GOT3 (cell line): ENCODE results near the gene ASPSCR1.
A peak's percentile ranks its signal among the peaks of the same experiment; 100 is the strongest.
"Not testable (repeated sequence)": the region's sequence is repeated elsewhere in the genome, so short reads cannot be mapped to it uniquely, and the experiment has no call there.

Source experiments
- DNase-seq: peaks from one replicate; lab custom pipeline; 2025; ENCODE audit warnings: mixed read lengths; lab: John Stamatoyannopoulos, UW

The ASPSCR1 gene

DNA sequence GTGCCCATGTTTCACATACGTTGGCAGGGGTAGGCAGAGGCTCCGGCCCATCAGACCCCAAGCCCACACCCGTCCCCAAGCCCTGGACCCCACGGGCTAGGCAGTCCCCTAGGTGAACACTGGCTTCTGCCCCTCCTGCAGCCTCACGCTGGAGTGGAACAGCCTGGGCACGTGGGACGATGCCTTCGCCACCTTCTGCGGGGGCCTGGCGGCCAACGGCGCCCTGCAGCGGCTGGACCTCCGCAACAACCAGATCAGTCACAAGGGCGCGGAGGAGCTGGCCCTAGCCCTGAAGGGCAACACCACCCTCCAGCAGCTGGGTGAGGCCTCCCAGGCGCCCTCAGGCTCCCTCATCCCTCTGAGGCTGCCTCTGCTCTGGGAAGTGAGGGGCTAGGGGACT is 47.4 kb downstream of the ASPSCR1 start:
- no peak for DNase-seq

DNA sequence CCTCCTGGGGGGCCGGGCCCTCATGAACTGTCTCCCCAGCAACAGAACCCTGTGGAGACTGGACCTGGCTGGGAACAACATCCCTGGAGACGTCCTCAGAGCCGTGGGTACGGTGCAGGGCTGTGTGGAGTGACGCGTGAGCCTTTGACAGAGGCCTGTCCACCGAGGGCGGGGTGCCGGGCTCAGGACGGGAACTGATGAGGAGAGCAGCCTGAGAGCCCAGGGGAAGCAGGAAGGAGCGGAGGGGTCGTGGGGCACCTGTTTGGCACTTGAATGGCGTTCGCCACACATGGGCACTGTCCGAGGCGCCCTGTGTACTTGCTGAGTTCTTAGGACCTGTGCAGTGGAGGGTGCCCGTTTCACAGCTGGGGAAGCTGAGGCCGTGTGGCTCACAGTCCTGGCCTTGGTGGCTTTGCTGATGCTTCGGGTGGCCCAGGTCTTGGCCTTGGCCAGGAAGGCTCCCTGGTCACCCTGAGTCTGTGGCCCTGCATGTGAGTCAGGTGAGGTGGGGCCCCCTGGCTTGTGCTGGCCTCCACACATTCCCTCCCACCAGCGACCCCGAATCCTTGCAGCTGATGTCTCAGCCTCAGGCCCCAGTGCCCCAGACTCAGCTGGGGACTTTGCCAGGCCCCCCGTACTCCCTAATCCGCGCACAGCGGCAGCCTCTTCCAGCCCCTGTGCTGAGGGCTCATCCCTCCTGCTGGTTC is 48.1 kb downstream of the ASPSCR1 start:
- no peak for DNase-seq

DNA sequence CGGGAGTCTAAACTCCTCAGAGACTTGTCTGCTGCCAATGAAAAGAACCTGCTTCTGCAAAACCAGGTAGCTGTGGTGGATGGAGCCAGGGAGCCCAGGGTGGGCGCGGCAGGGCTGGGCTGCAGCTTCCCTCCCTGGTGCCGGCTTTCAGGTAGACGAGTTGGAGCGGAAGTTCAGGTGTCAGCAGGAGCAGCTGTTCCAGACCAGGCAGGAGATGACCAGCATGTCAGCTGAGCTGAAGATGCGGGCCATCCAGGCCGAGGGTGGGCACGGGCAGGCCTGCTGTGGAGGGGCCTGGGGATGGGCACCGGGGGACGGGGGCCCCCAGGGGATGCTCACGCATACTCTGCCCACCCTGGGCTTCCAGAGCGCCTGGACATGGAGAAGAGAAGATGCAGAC is 50.8 kb downstream of the ASPSCR1 start:
- no peak for DNase-seq

DNA sequence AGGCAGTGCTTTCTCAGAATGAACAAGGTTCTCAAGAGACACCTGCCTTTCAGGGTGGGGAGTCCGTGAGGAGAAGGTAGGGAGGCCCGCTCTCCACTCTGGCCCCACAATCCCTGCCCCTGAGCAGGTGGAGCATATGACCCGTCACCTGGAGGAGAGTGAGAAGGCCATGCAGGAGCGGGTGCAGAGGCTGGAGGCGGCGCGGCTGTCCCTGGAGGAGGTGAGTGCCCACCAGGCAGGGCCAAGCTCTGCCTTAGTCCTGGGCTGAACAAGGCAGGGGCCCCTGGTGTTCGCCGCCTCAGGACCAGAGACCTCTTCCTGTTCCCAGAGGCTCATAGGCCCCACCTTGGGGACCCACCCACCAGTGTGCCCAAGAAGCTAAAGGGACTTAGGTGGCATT is 51.5 kb downstream of the ASPSCR1 start:
- no peak for DNase-seq

DNA sequence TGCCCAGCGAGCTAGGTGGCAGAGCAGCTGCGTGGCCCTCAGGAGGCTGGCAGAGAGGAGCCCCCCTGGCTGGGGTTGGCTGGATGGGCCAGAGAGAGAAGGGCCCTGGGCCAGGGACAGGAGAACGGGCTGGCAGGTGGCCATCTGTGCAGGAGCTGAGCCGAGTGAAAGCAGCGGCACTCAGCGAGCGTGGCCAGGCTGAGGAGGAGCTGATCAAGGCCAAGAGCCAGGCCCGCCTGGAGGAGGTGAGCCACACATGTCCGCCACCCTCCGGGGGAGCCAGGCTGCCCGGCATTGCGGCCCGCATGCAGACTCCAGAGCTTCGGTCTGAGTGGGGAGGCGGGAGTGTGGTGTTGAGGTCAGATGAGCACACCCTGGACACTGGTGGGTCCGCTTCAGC is 52.0 kb downstream of the ASPSCR1 start:
- no peak for DNase-seq

DNA sequence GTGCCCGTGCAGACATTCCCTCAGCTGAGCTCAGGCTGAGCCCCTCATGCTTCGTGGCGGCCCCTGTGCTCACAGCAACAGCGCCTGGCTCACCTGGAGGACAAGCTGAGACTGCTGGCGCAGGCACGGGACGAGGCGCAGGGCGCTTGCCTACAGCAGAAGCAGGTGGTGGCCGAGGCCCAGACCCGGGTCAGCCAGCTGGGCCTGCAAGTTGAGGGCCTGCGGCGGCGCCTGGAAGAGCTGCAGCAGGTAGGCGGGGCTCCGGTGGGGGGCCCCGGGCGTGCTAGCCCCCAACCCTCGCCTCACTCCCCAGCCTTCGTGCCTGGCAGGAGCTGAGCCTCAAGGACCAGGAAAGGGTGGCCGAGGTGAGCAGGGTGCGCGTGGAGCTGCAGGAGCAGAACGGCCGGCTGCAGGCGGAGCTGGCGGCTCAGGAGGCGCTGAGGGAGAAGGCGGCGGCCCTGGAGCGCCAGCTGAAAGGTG is 52.6 kb downstream of the ASPSCR1 start:
- no peak for DNase-seq

DNA sequence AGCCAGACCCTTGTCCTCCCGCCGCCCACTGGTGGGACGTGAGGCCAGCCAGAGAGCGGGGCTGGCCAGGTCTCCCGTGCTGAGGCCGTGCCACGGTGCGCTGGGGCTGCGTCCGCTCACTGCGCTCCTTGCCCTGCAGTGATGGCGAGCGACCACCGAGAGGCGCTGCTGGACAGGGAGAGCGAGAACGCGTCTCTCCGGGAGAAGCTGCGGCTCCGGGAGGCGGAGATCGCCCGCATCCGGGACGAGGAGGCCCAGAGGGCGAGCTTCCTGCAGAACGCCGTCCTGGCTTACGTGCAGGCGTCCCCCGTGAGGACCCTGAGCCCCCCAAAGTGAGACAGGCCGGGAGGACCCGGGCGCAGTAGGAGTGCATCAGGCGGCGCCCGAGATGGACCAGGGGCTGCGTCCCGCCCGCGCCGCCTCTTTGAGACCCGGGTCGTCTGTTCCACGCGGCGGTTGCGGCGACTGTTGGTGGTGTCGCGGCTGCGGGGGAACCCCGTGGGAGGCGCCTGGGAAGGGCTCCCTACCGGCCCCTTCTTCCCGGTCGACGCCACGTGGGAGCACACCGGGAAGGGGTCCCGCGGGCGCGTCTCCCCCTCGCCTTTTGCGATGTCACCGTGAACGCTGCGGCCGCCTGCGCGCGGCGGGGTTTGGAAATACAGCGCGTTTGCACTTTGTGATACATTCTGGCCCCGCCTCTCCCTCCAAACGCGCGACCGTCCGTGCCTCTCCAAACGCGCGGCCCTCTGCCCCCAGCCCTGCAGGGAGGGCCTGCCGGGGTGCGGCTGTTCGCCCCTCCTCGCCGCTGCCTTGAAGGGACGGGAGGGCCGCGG is 53.3 kb downstream of the ASPSCR1 start:
- no peak for DNase-seq

DNA sequence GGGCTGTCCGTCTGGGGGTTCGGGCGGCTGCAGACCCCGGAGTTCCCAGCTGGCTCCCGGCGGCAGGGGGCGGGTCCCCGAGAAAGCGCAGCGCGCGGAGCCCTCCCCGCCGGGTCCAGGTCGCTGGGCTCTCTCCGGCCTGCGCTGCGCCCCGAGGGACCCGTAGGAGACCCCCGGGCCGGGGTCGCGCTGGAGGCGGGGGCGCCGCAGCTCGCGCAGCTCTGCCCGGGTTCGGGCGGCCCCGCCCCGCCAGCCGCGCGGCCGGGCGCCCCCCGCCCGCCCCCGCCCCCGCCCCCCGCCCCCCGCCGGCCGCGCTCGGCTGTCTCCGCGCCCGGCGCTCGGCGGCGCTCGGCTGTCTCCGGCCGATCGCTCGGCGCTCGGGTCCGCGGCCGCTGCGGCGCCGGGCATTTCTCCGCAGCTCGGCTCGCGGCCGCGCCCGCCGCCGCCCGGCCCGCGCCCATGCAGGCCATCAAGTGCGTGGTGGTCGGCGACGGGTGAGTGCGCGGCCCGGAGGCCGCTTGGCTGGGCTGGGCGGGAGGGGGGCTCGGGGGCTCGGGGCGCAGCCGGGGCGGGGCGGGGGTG is 54.0 kb downstream of the ASPSCR1 start, which contains the start of gene RAC3:
RAC3 (plus strand) TSS at position 376 of the 582 bp plus-strand sequence; CDS start at position 460, 84 bp downstream.
- DNase-seq = no peak

DNA sequence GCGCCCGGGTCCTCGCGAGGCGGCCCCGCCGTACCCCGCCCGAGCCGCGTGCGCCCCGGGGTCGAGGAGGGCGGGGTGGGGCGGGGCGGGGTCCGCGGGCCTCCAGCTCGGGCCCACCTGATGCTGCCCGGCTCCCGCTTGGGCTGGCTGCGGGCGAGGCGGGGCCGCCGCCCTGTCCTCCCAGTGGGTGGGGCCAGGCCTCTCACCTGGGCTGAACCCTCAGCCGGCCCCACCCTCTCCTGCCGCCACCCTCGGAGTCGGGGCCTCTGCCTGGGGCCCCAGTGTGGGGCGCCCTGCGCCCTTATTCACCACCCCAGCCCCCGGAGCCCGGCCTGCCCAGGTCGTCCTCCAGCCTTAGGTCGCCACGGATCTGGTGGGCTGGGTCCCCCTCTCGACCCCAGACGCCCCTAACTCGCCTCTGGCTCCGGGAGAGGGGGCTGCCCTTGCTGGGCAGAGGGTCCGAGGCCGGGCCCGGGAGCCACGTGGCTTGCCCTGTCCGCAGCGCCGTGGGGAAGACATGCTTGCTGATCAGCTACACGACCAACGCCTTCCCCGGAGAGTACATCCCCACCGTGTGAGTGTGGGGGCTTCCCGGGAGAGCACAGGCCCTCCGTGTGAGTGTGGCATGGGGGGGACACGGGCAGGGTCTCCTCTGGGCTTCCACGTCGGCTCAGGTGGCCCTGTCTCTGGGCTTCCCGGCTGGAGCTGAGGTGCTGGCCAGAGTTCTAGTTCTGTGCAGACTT is 54.6 kb downstream of the ASPSCR1 start:
- DNase-seq = no peak

DNA sequence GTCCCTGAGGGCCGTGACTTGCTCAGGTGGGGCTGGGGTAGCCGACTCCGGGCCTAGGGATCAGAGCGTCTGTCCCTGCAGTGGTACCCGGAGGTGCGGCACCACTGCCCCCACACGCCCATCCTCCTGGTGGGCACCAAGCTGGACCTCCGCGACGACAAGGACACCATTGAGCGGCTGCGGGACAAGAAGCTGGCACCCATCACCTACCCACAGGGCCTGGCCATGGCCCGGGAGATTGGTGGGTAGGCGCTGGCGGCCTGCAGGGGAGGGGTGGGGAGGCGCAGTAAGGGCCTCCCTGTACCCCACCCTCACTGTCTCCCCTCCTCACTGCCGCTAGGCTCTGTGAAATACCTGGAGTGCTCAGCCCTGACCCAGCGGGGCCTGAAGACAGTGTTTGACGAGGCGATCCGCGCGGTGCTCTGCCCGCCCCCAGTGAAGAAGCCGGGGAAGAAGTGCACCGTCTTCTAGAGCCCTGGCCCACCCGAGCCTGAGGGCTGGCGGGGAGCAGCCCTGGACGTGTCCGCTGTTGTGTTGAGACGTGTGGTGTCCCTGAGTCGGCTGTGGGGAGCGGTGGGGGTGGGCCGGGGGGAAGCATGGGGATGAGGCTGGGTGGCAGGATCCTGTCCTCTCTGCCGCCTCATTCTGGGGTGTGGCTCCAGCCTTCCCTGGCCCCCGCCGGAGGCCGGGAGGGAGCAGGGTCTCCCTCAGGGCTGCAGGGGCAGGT is 56.1 kb downstream of the ASPSCR1 start:
- DNase-seq = no peak

DNA sequence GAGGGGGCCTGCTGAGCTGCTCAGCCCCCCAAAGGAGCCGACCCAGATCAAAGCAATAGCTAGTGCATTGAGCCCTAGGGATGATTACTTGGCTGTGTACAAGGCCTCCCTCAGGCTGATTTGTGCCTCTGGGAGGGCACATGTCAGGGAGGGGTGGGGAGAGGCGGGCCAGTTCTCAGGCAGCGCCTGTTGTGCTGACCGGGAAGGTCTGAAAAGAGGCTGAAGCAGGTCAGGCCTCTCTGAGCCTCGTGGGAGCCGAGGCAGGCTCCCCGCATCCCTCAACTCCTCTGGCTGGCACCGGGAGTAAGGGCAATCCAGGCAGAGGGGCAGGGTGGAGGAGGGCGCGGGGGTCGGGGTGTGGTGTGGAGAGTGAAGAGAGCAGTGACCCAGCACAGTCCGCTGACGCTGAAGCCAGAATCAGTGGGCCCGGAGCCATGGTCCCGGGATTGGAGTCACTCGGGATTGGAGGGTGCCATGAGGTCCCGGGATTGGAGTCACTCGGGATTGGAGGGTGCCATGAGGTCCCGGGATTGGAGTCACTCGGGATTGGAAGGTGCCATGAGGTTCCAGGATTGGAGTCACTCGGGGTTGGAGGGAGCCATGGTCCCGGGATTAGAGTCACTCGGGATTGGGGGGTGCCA is 57.1 kb downstream of the ASPSCR1 start:
- DNase-seq = no peak

DNA sequence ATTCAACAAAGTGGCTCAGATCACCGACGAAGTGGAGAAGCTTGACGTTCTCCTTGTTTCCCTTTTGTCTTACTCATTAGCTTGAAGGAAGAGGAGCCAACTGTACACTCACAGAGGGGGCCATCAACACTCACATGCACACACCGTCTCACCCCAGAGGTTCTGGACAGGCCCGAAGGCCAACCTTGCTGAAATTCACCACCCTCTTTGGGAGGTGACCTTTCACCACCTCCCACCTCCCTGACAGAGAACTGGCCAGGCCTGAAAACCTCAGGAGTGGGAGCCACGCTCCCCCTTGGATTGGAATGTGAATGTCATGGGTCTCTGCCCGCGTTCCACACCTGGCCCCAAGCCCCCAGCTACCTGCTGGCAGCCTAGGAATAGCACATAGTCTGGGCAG is 58.1 kb downstream of the ASPSCR1 start:
- DNase-seq = no peak

DNA sequence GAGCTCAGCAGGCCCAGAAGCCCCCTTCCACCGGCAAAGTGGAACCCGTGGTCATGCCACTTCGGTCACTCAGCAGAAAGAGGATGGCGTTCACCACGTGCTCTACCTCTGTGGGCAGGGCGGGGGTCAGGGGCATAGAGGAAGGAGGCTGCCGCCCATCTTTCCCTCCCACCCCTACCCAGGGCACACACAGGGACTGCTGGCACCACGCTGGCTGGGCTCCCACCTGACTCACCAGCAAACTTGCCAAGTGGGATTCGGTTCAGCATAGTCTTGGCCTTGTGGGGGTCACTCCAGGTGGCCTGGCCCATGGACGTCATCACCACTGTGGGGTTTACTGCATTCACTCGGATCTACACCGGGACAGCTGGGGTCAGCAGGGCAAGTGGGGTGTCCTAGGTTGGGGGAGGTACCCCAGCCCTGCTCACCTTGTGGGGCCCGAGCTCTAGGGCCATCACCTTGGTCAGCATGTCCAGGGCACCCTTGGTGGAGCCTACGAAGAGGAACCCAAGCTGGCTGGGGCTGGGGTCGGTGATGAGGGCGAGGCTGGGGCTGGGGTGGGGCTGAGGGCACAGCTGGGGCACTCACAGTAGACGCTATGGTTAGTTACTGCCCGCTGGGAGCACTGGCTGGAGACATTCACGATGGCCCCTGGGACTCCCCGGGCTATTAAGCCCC is 58.7 kb downstream of the ASPSCR1 start:
- no peak for DNase-seq

DNA sequence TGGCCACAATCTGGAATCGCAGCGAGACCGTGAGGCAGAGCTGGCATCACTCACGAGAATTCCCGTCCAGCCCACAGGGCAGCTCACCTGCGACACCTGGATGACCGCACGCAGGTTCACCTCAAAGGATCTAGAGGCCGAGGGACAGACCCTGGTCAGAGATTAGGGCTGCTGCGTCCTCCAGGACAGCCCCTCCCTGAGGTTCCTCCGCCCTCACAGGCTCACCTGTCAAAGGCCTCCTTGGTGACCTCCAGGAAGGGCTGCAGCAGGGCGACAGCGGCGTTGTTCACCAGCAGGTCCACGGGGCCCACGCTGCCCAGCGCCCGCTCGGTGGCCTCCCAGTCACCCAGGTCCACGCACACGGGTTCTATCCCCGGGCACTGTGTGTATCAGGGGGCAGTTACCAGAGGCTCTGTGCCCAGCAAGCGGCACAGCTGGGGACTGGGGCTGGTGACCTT is 59.2 kb downstream of the ASPSCR1 start:
- DNase-seq = no peak

DNA sequence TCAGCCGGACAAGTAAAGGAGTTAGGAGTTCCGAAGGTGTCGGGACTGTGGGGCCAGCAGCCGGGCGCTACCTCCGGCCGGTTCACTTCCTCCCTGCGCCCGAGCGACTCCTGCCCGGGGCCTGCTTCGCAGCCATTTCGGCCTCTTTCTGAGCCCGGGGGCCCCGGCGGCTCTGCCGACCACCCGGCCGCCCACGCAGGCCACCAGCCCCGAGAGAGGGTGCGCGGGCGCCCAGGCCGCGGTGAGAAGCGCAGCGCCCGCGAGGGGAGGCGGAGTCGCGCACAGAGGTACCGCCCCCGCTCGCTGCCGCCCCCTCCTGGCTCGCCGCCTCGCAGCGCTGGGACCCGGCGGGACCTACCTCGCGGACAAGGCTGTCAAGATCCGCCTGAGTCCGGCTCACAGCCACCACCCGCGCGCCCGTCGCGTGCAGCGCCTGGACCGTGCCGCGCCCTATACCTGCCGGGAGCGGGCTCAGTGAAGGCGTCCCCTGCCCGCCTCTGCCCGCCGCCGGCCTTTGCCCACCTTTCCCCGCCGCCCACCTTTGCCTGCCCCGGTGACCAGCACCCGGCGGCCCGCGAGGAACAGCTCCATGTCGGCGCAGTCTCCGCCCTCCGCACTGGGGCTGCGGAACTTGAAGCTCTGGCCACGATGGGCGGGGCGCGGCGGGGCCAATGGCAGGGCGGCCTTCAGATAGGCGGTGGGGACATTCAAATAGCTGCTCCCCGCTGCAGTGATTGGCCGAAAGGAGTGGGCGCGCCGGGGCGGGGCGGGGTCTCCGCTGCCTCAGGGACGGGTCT is 59.9 kb downstream of the ASPSCR1 start, which contains the start of gene DCXR:
DCXR (minus strand) TSS at position 606 of the 797 bp plus-strand sequence; CDS start at position 591, 15 bp downstream.
- DNase-seq = peak; percentile 84

DNA sequence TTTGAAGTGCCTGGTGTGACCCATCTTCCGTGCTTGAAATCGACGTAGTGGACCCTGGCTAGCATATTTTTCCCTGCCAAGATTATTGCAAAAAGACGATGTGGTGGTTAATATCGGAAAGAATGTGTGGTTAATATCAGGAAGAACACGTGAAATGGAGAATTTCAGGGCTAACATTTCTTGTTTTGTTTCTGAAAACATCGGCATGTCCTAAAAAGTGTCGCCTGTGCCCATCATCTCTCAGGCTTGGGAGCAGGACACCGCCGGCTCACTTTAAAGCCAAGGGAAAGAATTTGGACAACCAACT is 60.4 kb downstream of the ASPSCR1 start:
- no peak for DNase-seq

DNA sequence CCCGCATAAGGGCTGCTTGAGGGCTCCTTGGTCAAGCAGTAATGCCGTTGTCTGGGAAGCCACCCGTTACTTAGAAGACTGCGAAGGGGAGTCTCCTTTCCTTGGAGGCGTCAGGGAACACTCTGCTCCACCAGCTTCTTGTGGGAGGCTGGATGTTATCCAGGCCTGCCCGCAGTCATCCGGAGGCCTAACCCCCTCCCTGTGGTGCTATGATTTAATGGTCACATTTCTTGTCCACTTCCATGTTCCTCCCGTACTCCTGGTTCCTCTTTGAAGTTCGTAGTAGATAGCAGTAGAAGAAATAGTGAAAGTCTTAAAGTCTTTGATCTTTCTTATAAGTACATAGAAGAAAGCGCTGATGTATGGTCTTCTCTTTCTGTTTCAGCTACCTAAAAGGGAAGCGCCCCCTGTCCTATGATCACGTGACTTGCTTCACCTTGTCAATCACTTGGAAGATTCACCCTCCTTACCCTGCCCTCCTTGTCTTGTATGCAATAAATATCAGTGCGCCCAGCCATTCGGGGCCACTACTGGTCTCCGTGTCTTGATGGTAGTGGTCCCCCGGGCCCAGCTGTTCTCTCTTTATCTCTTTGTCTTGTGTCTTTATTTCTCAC is 61.5 kb downstream of the ASPSCR1 start:
- DNase-seq = not testable (repeated sequence)

DNA sequence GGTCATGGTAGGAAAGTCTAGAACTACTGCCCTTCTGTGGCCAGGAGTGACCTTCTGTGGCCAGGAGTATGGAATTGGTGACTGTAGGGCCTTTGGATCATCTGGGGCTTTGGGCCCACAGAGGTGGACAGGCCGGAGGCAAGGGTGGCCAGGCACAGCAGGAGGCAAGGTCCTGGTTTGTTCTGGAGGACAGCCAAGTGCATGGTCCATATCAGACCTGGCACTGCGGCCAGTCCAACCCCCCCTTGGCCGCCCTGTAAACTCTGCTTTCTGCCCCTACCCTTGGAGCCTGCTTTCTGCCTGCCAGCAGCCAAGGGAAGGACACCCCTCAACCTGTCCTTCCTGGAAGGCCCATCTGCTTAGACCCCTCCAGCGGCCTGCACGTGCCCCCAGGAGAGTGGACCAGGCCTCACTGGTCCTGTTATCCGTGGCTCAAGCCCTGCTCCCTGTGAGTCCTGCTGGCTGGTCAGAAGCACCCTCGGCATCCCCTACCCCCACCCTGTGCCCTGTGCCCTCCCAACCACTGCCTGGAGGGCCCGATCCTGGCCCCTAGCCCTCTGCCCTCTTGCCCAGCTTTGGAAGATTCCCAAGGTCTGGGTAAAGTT is 62.4 kb downstream of the ASPSCR1 start:
- DNase-seq = no peak
